ENCODE measurements around the gene SELENBP1.

Gene SELENBP1

DNA sequence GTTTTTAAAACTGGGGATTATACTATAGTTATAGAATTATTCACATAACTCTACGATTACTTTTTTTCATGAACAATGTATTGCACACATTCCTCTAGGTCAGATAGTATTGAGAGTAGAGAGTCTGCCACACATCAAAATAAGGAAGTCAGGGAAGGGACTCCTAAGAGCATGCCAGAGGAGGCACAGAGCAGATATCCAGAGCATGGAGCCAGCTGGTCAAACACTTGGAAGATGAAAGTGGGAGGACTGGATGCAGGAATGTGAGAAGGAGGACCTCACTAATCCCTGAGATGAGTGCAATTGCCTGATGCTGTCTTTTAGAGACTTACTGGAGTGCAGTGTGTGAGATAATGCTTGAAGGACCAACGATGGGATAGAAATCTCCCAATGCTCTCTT, 15.8 kb downstream of the SELENBP1 start:
- TF ChIP-seq, protein P1, sequence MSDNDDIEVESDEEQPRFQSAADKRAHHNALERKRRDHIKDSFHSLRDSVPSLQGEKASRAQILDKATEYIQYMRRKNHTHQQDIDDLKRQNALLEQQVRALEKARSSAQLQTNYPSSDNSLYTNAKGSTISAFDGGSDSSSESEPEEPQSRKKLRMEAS (IDR thresholded peaks at IDR 0.05) = no peak
- no peak for TF ChIP-seq CEBPB (IDR thresholded peaks at IDR 0.05)
- no peak for TF ChIP-seq YY1 (IDR thresholded peaks at IDR 0.05; ENCODE audit: low read depth)
- no peak for TF ChIP-seq TEAD4 (IDR thresholded peaks at IDR 0.05)
- no peak for TF ChIP-seq RAD21 (IDR thresholded peaks at IDR 0.05; ENCODE audit: low read depth)
- TF ChIP-seq TCF12 (IDR thresholded peaks at IDR 0.05; ENCODE audit: low read depth) = no peak
- TF ChIP-seq FOXM1 (IDR thresholded peaks at IDR 0.05; ENCODE audit: borderline replicate concordance, low read depth) = no peak
- TF ChIP-seq, protein P2, sequence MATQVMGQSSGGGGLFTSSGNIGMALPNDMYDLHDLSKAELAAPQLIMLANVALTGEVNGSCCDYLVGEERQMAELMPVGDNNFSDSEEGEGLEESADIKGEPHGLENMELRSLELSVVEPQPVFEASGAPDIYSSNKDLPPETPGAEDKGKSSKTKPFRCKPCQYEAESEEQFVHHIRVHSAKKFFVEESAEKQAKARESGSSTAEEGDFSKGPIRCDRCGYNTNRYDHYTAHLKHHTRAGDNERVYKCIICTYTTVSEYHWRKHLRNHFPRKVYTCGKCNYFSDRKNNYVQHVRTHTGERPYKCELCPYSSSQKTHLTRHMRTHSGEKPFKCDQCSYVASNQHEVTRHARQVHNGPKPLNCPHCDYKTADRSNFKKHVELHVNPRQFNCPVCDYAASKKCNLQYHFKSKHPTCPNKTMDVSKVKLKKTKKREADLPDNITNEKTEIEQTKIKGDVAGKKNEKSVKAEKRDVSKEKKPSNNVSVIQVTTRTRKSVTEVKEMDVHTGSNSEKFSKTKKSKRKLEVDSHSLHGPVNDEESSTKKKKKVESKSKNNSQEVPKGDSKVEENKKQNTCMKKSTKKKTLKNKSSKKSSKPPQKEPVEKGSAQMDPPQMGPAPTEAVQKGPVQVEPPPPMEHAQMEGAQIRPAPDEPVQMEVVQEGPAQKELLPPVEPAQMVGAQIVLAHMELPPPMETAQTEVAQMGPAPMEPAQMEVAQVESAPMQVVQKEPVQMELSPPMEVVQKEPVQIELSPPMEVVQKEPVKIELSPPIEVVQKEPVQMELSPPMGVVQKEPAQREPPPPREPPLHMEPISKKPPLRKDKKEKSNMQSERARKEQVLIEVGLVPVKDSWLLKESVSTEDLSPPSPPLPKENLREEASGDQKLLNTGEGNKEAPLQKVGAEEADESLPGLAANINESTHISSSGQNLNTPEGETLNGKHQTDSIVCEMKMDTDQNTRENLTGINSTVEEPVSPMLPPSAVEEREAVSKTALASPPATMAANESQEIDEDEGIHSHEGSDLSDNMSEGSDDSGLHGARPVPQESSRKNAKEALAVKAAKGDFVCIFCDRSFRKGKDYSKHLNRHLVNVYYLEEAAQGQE (IDR thresholded peaks at IDR 0.05; ENCODE audit: low read depth) = no peak
- no peak for TF ChIP-seq CREB1 (IDR thresholded peaks at IDR 0.05; ENCODE audit: low read depth)
- TF ChIP-seq USF1 (IDR thresholded peaks at IDR 0.05) = no peak
- TF ChIP-seq ZBTB7A (IDR thresholded peaks at IDR 0.05; ENCODE audit: low read depth) = no peak
- TF ChIP-seq NFIC (IDR thresholded peaks at IDR 0.05) = no peak
- TF ChIP-seq TAF1 (IDR thresholded peaks at IDR 0.05; ENCODE audit: low read depth) = no peak
- no peak for TF ChIP-seq EP300 (IDR thresholded peaks at IDR 0.05; ENCODE audit: borderline replicate concordance)
- no peak for TF ChIP-seq EGR1 (IDR thresholded peaks at IDR 0.05)

DNA sequence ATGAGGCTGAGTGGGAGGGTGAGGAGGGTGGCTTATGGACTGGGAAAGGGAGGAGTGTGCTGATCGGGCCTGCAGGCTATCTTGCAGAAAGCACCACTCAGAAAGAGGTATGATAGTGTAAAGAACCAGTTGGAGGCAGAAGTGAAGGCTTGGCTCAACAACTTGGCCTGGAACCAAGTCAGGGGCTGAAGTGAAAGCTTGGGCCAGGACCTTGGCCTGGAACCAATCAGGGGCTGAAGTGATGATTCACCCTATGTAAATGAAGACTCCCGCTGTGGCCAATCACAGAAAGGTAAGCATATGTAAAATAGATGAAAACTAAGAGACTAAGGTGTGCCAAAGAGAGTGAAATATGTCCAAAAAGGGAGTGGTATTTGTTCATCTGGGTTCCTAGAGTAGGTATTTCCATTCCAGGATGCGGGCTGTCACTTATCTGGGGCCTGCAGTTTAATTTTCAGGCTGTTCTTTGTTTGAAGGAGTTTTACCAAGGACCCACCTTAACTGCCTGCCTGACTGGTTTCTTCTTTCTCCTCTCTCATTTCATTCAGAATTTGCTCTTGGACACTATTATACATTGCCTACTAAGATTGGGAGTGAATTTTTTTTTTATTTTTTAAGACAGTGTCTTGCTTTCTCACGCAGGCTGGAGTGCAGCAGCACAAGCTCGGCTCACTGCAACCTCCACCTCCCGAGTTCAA, 20.3 kb downstream of the SELENBP1 start:
- TF ChIP-seq FOXM1 (IDR thresholded peaks at IDR 0.05; ENCODE audit: borderline replicate concordance, low read depth) = no peak
- 0 out of 2 replicates have a peak, but pooled peaks have one; percentile 12 for TF ChIP-seq TEAD4 (IDR thresholded peaks at IDR 0.05)
- TF ChIP-seq NFIC (IDR thresholded peaks at IDR 0.05) = peak; percentile 93
- TF ChIP-seq TCF12 (IDR thresholded peaks at IDR 0.05; ENCODE audit: low read depth) = peak; percentile 25; the same call in 1 of the 2 replicates
- TF ChIP-seq, protein P1 (IDR thresholded peaks at IDR 0.05) = 0 out of 2 replicates have a peak, but pooled peaks have one; percentile 10
- no peak for TF ChIP-seq EP300 (IDR thresholded peaks at IDR 0.05; ENCODE audit: borderline replicate concordance)
- no peak for TF ChIP-seq YY1 (IDR thresholded peaks at IDR 0.05; ENCODE audit: low read depth)
- TF ChIP-seq RAD21 (IDR thresholded peaks at IDR 0.05; ENCODE audit: low read depth) = no peak
- no peak for TF ChIP-seq TAF1 (IDR thresholded peaks at IDR 0.05; ENCODE audit: low read depth)
- TF ChIP-seq USF1 (IDR thresholded peaks at IDR 0.05) = no peak
- TF ChIP-seq, protein P2 (IDR thresholded peaks at IDR 0.05; ENCODE audit: low read depth) = no peak
- TF ChIP-seq CREB1 (IDR thresholded peaks at IDR 0.05; ENCODE audit: low read depth) = no peak

DNA sequence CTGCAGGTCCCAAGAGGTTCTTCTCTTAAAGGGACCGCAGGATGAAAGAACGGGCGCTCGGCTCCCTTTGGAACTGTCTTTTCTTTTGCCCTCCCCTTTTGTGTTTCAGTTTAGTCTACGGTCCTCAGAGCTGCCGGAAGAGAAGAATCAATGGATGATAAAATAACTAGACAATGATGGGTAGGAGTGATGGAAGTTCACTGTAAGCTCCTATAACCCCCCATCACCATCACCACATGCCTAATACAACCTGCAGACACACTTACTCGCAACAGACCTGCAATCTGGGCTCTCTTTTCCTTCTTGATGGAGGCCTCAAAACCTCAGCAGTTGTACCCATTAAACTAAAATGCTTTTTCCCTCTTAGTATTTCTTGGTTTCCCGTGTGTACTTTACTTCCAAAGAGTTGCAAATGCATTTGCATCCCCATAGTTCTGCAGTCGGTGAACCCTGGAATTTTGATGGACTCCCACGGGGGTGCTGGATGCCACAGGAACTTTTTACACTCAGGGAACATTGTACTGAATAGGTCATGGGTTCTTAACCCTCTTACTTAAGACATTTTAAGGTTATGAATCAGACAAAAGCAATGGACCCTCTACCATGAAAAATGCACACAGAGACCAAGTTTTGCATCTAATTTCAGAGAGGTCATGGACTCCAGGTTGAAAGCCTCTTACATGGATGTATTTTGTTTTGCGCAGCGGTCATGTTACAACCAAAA, 24.8 kb downstream of the SELENBP1 start:
- TF ChIP-seq CREB1 (IDR thresholded peaks at IDR 0.05; ENCODE audit: low read depth) (no peak), RAD21 (IDR thresholded peaks at IDR 0.05; ENCODE audit: low read depth) (no peak), TAF1 (IDR thresholded peaks at IDR 0.05; ENCODE audit: low read depth) (no peak), NFIC (IDR thresholded peaks at IDR 0.05) (no peak), TCF12 (IDR thresholded peaks at IDR 0.05; ENCODE audit: low read depth) (no peak), ZBTB7A (IDR thresholded peaks at IDR 0.05; ENCODE audit: low read depth) (no peak), USF1 (IDR thresholded peaks at IDR 0.05) (no peak), YY1 (IDR thresholded peaks at IDR 0.05; ENCODE audit: low read depth) (no peak), CEBPB (IDR thresholded peaks at IDR 0.05) (no peak), EP300 (IDR thresholded peaks at IDR 0.05; ENCODE audit: borderline replicate concordance) (no peak)
- TF ChIP-seq, protein P1 (IDR thresholded peaks at IDR 0.05) = no peak; the same call in 1 of the 2 replicates

DNA sequence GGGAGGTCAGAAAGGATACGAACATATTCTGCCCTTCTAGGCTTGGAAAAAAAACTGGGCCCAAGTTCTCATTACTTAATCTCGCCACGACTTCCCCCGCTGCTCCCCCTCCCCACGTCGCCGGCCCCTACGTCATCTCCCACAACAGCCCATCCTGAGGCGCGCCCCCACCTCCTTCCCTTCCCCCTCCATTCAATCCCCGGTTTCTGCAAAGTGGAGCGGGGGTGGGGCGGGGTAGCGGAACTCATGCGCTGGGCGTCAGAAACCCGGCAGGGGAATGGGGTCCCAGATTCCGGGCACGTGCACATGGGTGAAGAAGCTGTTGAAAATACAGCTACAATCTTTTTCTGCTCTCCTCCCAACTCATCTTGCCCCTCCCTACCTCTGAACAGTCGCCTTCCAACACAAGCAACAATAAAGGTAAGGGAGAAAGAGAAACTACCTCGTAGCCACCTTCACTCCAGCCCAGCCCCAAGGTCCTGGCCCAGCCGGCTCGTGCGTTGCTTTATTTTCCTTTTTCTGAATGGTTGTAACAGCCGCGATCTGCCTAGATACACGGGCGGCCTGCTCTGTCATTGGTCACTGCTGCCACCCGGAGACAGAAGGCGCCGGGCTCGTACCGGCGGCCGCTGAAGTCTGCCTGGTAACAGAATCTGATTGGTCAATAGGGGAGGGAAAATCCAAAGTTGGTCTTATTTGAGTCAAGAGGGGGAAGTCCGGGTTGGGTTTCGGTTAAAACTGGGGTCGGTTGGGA, 25.6 kb downstream of the SELENBP1 start, which contains the start of gene RFX5:
RFX5 (minus strand) TSS at position 484 of the 754 bp plus-strand sequence. CDS start 932 bp downstream, outside the sequence.
- peak; percentile 45; the same call in 1 of the 2 replicates for TF ChIP-seq TAF1 (IDR thresholded peaks at IDR 0.05; ENCODE audit: low read depth)
- peak; percentile 82 for TF ChIP-seq ZBTB7A (IDR thresholded peaks at IDR 0.05; ENCODE audit: low read depth)
- peak; percentile 4; the same call in 1 of the 2 replicates for TF ChIP-seq RAD21 (IDR thresholded peaks at IDR 0.05; ENCODE audit: low read depth)
- TF ChIP-seq CEBPB (IDR thresholded peaks at IDR 0.05) = no peak
- TF ChIP-seq YY1 (IDR thresholded peaks at IDR 0.05; ENCODE audit: low read depth) = no peak
- TF ChIP-seq EP300 (IDR thresholded peaks at IDR 0.05; ENCODE audit: borderline replicate concordance) = peak; percentile 21; the same call in 1 of the 2 replicates
- TF ChIP-seq EGR1 (IDR thresholded peaks at IDR 0.05) = no peak
- peak; percentile 48; the same call in 1 of the 2 replicates for TF ChIP-seq FOXM1 (IDR thresholded peaks at IDR 0.05; ENCODE audit: borderline replicate concordance, low read depth)
- TF ChIP-seq TEAD4 (IDR thresholded peaks at IDR 0.05) = no peak
- TF ChIP-seq TCF12 (IDR thresholded peaks at IDR 0.05; ENCODE audit: low read depth) = peak; percentile 50; the same call in 1 of the 2 replicates
- TF ChIP-seq USF1 (IDR thresholded peaks at IDR 0.05) = peak; percentile 39; the same call in 1 of the 2 replicates
- no peak for TF ChIP-seq NFIC (IDR thresholded peaks at IDR 0.05)
- TF ChIP-seq CREB1 (IDR thresholded peaks at IDR 0.05; ENCODE audit: low read depth) = peak; percentile 48
- TF ChIP-seq, protein P2 (IDR thresholded peaks at IDR 0.05; ENCODE audit: low read depth) = no peak
- TF ChIP-seq, protein P1 (IDR thresholded peaks at IDR 0.05) = peak; percentile 86
